ENCODE results near the gene UTP11. TPM values are rescaled to one million over a fixed set of nuclear protein-coding genes. Genes with fewer than 3 reads are reported as not detected.
"Not testable (repeated sequence)": the region's sequence is repeated elsewhere in the genome, so short reads cannot be mapped to it uniquely, and the experiment has no call there.

The UTP11 gene
- total RNA-seq, 1 donor from 2014 or later = 26.4 TPM

DNA sequence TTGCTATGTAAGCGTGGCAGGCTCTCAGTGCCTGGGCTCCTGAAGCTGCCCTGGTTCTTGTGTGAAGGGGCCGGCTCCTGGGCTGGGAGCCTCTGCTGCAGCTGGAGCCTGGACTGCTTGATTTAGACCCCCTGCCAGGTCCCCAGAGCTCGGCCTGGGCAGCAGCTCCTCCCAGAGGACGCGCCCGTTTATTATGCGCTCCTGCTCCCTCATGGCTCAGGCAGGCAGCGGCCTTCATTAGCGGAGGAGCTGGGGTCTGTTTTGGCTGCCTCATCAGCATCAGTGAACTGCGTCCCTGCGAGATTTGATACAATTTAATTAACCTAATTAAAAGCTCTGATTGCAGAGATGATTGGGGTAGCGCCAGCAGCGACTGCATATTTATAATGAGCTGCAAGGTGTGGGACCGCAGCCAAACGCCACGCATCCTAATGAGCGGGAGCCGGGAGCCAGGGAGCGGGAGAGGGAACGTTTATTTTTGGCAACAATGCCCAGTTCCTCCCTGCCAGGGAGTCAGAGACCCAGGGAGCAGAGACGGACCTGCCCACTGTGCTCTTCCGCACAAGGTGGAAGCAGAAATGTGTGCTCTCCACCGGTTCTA lies 16.6 kb downstream of the UTP11 start:
- H3K4me3 Mint-ChIP-seq (ENCODE audit: unreplicated experiment) = no peak overlapping the region
- no peaks in the 10 kb centered on the region for H3K9me3 Mint-ChIP-seq (ENCODE audit: low read depth)
- no peak for DNase-seq (ENCODE audit: low spot score)
- TF ChIP-seq, protein P1, sequence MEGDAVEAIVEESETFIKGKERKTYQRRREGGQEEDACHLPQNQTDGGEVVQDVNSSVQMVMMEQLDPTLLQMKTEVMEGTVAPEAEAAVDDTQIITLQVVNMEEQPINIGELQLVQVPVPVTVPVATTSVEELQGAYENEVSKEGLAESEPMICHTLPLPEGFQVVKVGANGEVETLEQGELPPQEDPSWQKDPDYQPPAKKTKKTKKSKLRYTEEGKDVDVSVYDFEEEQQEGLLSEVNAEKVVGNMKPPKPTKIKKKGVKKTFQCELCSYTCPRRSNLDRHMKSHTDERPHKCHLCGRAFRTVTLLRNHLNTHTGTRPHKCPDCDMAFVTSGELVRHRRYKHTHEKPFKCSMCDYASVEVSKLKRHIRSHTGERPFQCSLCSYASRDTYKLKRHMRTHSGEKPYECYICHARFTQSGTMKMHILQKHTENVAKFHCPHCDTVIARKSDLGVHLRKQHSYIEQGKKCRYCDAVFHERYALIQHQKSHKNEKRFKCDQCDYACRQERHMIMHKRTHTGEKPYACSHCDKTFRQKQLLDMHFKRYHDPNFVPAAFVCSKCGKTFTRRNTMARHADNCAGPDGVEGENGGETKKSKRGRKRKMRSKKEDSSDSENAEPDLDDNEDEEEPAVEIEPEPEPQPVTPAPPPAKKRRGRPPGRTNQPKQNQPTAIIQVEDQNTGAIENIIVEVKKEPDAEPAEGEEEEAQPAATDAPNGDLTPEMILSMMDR (IDR thresholded peaks at IDR 0.05) = peak; percentile 24
- peak overlapping the region; percentile 86 for H3K27ac Mint-ChIP-seq (ENCODE audit: unreplicated experiment)
- H3K36me3 Mint-ChIP-seq (ENCODE audit: low read depth) = peaks cover 5% of the 10 kb centered on the region
- peaks cover 29% of the 10 kb centered on the region for H3K4me1 Mint-ChIP-seq (ENCODE audit: low read depth)
- H3K27me3 Mint-ChIP-seq (ENCODE audit: low read depth) = no peaks in the 10 kb centered on the region

DNA sequence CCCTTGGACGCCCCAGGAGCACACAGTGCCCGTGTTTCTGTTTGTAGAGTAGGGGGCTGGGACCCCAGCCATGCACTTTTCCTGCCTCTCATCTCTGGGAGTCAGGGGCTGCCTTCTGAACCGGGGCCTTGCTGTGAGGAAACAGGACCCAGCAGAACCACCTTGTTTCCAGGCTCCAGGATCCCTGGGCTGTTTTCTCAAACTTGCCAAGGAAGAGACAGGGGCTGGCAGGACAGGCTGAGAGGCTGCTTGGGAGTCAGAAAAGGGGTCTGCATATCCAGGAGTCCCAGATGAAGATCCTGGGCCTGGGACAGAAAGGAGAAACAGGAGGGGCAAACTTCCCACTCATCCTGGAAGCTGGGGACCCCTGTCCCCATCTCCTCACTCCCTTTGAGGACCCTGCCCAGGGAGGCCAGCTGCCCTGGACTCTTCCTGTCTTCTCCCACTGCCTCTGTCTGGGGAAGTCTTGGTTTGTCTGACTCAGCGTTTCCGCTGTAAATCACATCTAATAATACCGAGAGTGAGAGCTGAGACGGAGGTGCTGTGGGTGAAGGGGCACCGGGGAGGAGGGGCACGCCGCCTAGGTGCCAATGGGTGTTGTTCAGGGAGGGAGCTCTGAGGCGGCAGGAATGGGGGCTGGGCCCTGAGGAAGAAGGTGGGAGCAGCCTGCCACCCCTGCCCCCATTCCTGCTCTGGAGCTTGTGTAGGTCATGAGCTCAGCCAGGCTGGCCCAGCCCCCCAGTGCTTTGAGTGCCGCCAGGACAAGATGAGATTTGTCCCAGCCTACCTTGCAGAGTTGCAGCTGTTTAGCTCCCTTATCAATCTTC lies 17.4 kb downstream of the UTP11 start:
- H3K27me3 Mint-ChIP-seq (ENCODE audit: low read depth) = no peaks in the 10 kb centered on the region
- H3K27ac Mint-ChIP-seq (ENCODE audit: unreplicated experiment) = peak overlapping the region; percentile 86
- H3K4me1 Mint-ChIP-seq (ENCODE audit: low read depth) = peaks cover 29% of the 10 kb centered on the region
- DNase-seq (ENCODE audit: low spot score) = no peak
- peak overlapping the region; percentile 49 for H3K4me3 Mint-ChIP-seq (ENCODE audit: unreplicated experiment)
- no peaks in the 10 kb centered on the region for H3K9me3 Mint-ChIP-seq (ENCODE audit: low read depth)
- TF ChIP-seq, protein P1 (IDR thresholded peaks at IDR 0.05) = no peak
- H3K36me3 Mint-ChIP-seq (ENCODE audit: low read depth) = peaks cover 4% of the 10 kb centered on the region

DNA sequence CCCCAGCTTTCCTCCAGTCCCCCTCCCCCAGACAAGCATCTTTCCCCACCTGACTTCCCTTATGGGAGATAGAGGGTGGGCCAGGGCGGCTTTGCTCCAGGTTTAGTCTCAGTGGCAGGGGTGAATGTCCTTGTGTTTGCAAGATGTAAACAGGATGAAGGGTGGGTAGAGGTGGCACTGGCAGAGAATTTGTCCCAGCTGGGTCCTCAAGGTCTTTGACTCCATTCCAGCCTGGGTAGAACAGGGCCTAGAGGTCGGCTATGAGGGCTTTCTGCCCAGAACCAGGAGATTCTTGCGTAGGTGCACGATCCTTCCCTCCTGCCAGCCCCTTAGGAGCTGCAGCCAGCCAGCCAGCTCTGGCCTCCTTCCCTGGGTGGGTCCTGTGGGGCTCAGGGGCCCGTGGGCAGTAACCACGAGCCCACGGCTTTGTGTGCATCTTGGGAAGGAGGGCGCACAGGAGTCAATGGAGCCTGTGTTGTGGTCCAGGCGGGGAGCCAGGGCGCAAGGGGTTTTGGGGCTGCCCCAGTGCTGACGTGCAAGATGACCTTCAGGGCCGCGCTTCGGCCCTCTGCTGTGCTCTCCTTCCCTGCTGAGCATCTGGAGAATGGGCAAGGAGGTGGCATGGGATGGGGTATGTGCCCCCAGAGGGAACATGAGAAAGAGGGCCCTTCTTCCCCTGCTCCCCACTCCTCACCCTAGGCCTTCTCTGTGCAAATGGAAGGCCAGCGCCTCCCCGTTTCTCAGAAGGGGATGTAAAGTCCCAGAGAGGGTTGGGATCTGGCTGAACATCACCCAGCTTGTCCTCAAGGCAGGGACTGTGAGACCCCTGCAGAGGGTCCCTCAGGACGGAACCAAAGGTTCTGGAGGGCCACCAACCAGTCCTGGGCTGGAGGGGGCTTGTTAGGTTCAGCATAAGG lies 18.3 kb downstream of the UTP11 start:
- TF ChIP-seq, protein P1 (IDR thresholded peaks at IDR 0.05) = no peak
- peaks cover 29% of the 10 kb centered on the region for H3K4me1 Mint-ChIP-seq (ENCODE audit: low read depth)
- no peak for DNase-seq (ENCODE audit: low spot score)
- H3K27ac Mint-ChIP-seq (ENCODE audit: unreplicated experiment) = peak overlapping the region; percentile 74
- H3K4me3 Mint-ChIP-seq (ENCODE audit: unreplicated experiment) = peak overlapping the region; percentile 49
- no peaks in the 10 kb centered on the region for H3K27me3 Mint-ChIP-seq (ENCODE audit: low read depth)
- H3K36me3 Mint-ChIP-seq (ENCODE audit: low read depth) = peaks cover under 1% of the 10 kb centered on the region
- no peaks in the 10 kb centered on the region for H3K9me3 Mint-ChIP-seq (ENCODE audit: low read depth)

DNA sequence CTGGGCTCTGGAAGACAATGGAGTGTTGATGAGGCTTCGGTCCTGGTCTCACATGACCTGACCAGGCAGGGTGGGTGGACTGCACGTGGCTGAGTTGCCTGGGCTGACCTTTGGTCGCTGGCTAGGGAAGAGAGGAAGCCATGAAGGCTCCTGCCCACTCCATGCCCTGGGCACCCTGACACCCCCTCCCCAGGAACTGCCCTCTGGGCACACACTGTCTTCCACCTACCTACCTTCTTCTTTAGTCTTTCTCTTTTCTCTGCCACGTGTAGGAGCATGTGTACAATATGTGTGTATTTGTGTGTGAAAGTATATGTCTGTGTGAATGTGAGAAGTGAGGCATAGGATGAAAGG lies 19.0 kb downstream of the UTP11 start:
- no peak overlapping the region for H3K27ac Mint-ChIP-seq (ENCODE audit: unreplicated experiment)
- peaks cover 28% of the 10 kb centered on the region for H3K4me1 Mint-ChIP-seq (ENCODE audit: low read depth)
- peaks cover 2% of the 10 kb centered on the region for H3K36me3 Mint-ChIP-seq (ENCODE audit: low read depth)
- no peak overlapping the region for H3K4me3 Mint-ChIP-seq (ENCODE audit: unreplicated experiment)
- DNase-seq (ENCODE audit: low spot score) = no peak
- H3K27me3 Mint-ChIP-seq (ENCODE audit: low read depth) = no peaks in the 10 kb centered on the region
- TF ChIP-seq, protein P1 (IDR thresholded peaks at IDR 0.05) = no peak
- H3K9me3 Mint-ChIP-seq (ENCODE audit: low read depth) = no peaks in the 10 kb centered on the region

DNA sequence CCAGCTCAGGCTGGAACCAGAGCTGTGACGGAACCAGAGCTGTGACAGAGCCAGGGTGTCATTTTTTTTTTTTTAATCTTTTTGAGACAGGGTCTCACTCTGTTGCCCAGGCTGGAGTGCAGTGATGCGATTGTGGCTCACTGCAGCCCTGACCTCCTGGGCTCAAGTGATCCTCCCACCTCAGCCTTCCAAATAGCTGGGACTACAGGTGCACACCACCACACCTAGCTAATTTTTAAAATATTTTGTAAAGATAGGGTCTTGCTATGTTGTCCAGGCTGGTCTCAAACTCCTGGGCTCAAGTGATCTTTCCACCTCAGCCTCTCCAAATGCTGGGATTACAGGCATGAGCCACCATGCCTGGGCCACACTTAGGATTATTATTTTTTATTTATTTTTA lies 20.5 kb downstream of the UTP11 start:
- H3K27ac Mint-ChIP-seq (ENCODE audit: unreplicated experiment) = not testable (repeated sequence)

More for the DNA sequence above, 20.5 kb downstream of the UTP11 start:
- DNase-seq (ENCODE audit: low spot score); H3K36me3 Mint-ChIP-seq (ENCODE audit: low read depth); H3K27me3 Mint-ChIP-seq (ENCODE audit: low read depth); H3K9me3 Mint-ChIP-seq (ENCODE audit: low read depth); H3K4me3 Mint-ChIP-seq (ENCODE audit: unreplicated experiment): not testable (repeated sequence)
- H3K4me1 Mint-ChIP-seq (ENCODE audit: low read depth) = peaks cover 24% of the 10 kb centered on the region
